IMR-90 (cell line): ENCODE measurements around the gene GRIA2. TPM values are rescaled to one million over a fixed set of nuclear protein-coding genes. Genes with fewer than 3 reads are reported as not detected.

Experiments
- ATAC-seq: fragments of 200-7000 bp; cut with Tn5 transposase; 2 replicates; pipeline ENCODE4 v1.9.1; 2020; ENCODE audit warnings: low read depth, mild to moderate bottlenecking, moderate library complexity
- BruUV-seq: library from RNA; stranded (reverse); fragments of 400-500 nt; replicated peaks from 2 replicates; lab custom pipeline; 2021; lab: Mats Ljungman, UMichigan
- CTCF ChIA-PET: fragments of 300-600 bp; formaldehyde crosslinking; extraction: SDS; loops from one replicate; lab custom pipeline; 2021; ENCODE audit warnings: antibody characterized with exemption; lab: Yijun Ruan, JAX
- POLR2A ChIA-PET: fragments of 300-600 bp; sonication (Branson Sonifier 250); formaldehyde crosslinking; loops from one replicate; lab custom pipeline; 2022; ENCODE audit warnings: antibody characterized with exemption; ENCODE audit not compliant: unreplicated experiment; lab: Charles Lee
- DNase-seq: peaks from one replicate; pipeline ENCODE4 v3.0.0; 2013
- H2AFZ ChIP-seq: replicated peaks from 2 replicates; pipeline ENCODE3; 2013; ENCODE audit warnings: low read length, mild to moderate bottlenecking; ENCODE audit not compliant: poor library complexity
- H2AK5ac ChIP-seq: 2 replicates; pipeline ENCODE4 v1.6.1; 2013; ENCODE audit warnings: low read depth, low read length, inconsistent platforms
- H2AK9ac ChIP-seq: replicated peaks from 2 replicates; pipeline ENCODE3; 2013; ENCODE audit warnings: mild to moderate bottlenecking, low read depth, low read length, moderate library complexity; ENCODE audit not compliant: poor library complexity
- H2BK120ac ChIP-seq: 2 replicates; pipeline ENCODE4 v1.6.1; 2013; ENCODE audit warnings: low read depth, low read length, inconsistent platforms
- H2BK15ac ChIP-seq: 3 replicates; pipeline ENCODE4 v1.6.1; 2013; ENCODE audit warnings: low read depth, low read length, inconsistent platforms
- H2BK20ac ChIP-seq: 2 replicates; pipeline ENCODE4 v1.6.1; 2013; ENCODE audit warnings: low read depth, mild to moderate bottlenecking, inconsistent platforms, low read length, moderate library complexity
- H2BK5ac ChIP-seq: 2 replicates; pipeline ENCODE4 v1.6.1; 2013; ENCODE audit warnings: mild to moderate bottlenecking, low read depth, low read length, inconsistent platforms; ENCODE audit not compliant: poor library complexity, severe bottlenecking
- H3K14ac ChIP-seq: replicated peaks from 2 replicates; pipeline ENCODE4 v1.6.1; 2013; ENCODE audit warnings: low read depth, low read length, inconsistent platforms
- H3K18ac ChIP-seq: 2 replicates; pipeline ENCODE4 v1.6.1; 2013; ENCODE audit warnings: low read depth, low read length, control low read depth
- H3K23ac ChIP-seq: 2 replicates; pipeline ENCODE4 v1.6.1; 2013; ENCODE audit warnings: low read depth, low read length, inconsistent platforms
- H3K27ac ChIP-seq: 2 replicates; pipeline ENCODE4 v1.5.1; 2013; ENCODE audit warnings: mild to moderate bottlenecking, control low read depth, low read length; ENCODE audit not compliant: insufficient read depth
- H3K27me3 ChIP-seq: 2 replicates; pipeline ENCODE4 v1.6.1; 2013; ENCODE audit warnings: low read length; ENCODE audit not compliant: control insufficient read depth, insufficient read depth
- H3K36me3 ChIP-seq: 2 replicates; pipeline ENCODE4 v1.6.1; 2013; ENCODE audit warnings: low read length, mixed read lengths; ENCODE audit not compliant: control insufficient read depth, insufficient read depth
- H3K4ac ChIP-seq: 2 replicates; pipeline ENCODE4 v1.6.1; 2013; ENCODE audit warnings: low read depth, low read length, inconsistent platforms
- H3K4me1 ChIP-seq: 2 replicates; pipeline ENCODE4 v1.6.1; 2013; ENCODE audit warnings: low read length, mixed read lengths; ENCODE audit not compliant: control insufficient read depth, insufficient read depth
- H3K4me2 ChIP-seq: 2 replicates; pipeline ENCODE4 v1.6.1; 2013; ENCODE audit warnings: low read depth, mild to moderate bottlenecking, control low read depth, low read length, moderate library complexity
- H3K4me3 ChIP-seq: 2 replicates; pipeline ENCODE4 v1.5.1; 2013; ENCODE audit warnings: low read depth, mild to moderate bottlenecking, control low read depth, low read length, moderate library complexity; ENCODE audit not compliant: insufficient read depth
- H3K56ac ChIP-seq: 2 replicates; pipeline ENCODE4 v1.6.1; 2013; ENCODE audit warnings: low read length, inconsistent platforms; ENCODE audit not compliant: insufficient read depth; ENCODE audit errors: extremely low read depth
- H3K79me1 ChIP-seq, 2 experiments: 2 replicates each; pipeline ENCODE4 v1.6.1; 2013; ENCODE audit warnings: low read length in 2 of 2, inconsistent platforms in 1 of 2, low read depth in 1 of 2
- H3K9ac ChIP-seq: 2 replicates; pipeline ENCODE4 v1.6.1; 2013; ENCODE audit warnings: low read depth, low read length, control low read depth
- H3K9me1 ChIP-seq: 2 replicates; pipeline ENCODE4 v1.6.1; 2013; ENCODE audit warnings: low read length, inconsistent platforms; ENCODE audit not compliant: insufficient read depth
- H3K9me3 ChIP-seq: 2 replicates; pipeline ENCODE4 v1.6.1; 2013; ENCODE audit warnings: low read length; ENCODE audit not compliant: control insufficient read depth, insufficient read depth
- H4K20me1 ChIP-seq: 2 replicates; pipeline ENCODE4 v1.6.1; 2013; ENCODE audit warnings: low read length, inconsistent platforms; ENCODE audit not compliant: insufficient read depth
- H4K5ac ChIP-seq: 2 replicates; pipeline ENCODE4 v1.6.1; 2013; ENCODE audit warnings: mild to moderate bottlenecking, low read depth, low read length, control low read depth
- H4K8ac ChIP-seq, 2 experiments: 2 replicates each; pipeline ENCODE4 v1.6.1; 2013; ENCODE audit warnings: low read depth in 2 of 2, low read length in 2 of 2, control low read depth in 1 of 2, inconsistent platforms in 1 of 2
- H4K91ac ChIP-seq: 2 replicates; pipeline ENCODE4 v1.6.1; 2013; ENCODE audit warnings: low read depth, low read length, inconsistent platforms; ENCODE audit not compliant: insufficient read depth
- BHLHE40 ChIP-seq: fragments of 150-350 bp; IDR thresholded peaks from 2 replicates; pipeline ENCODE4 v1.6.1; 2016; ENCODE audit warnings: mild to moderate bottlenecking, low read depth, low read length
- CHD1 ChIP-seq: IDR thresholded peaks from 2 replicates; pipeline ENCODE4 v1.6.1; 2012; ENCODE audit warnings: low read depth, low read length, improper control_type of control experiment
- CTCF ChIP-seq: conservative IDR thresholded peaks from 2 replicates; pipeline ENCODE4 v1.5.1; 2012; ENCODE audit warnings: mild to moderate bottlenecking, low read depth, low read length, improper control_type of control experiment
- ELK1 ChIP-seq: fragments of 150-350 bp; IDR thresholded peaks from 2 replicates; pipeline ENCODE4 v1.6.1; 2016; ENCODE audit warnings: low read depth, mild to moderate bottlenecking, low read length, moderate library complexity, borderline replicate concordance
- FOS ChIP-seq: fragments of 150-350 bp; IDR thresholded peaks from 2 replicates; pipeline ENCODE4 v1.6.1; 2016; ENCODE audit warnings: low read depth, low read length
- MAZ ChIP-seq: IDR thresholded peaks from 2 replicates; pipeline ENCODE4 v1.6.1; 2012; ENCODE audit warnings: low read depth, mild to moderate bottlenecking, low read length, improper control_type of control experiment, moderate library complexity, borderline replicate concordance
- NFE2L2 ChIP-seq: fragments of 150-350 bp; IDR thresholded peaks from 2 replicates; pipeline ENCODE4 v1.6.1; 2016; ENCODE audit warnings: low read depth, mild to moderate bottlenecking, low read length
- POLR2A ChIP-seq: IDR thresholded peaks from 2 replicates; pipeline ENCODE4 v1.6.1; 2012; ENCODE audit warnings: mild to moderate bottlenecking, low read depth, low read length
- RAD21 ChIP-seq: IDR thresholded peaks from 2 replicates; pipeline ENCODE4 v1.6.1; 2012; ENCODE audit warnings: low read length, improper control_type of control experiment
- RCOR1 ChIP-seq: IDR thresholded peaks from 2 replicates; pipeline ENCODE4 v1.6.1; 2012; ENCODE audit warnings: mild to moderate bottlenecking, low read length, improper control_type of control experiment; ENCODE audit not compliant: insufficient replicate concordance
- RFX5 ChIP-seq: IDR thresholded peaks from 2 replicates; pipeline ENCODE4 v1.8.0; 2012; ENCODE audit warnings: low read depth, mild to moderate bottlenecking, low read length, moderate library complexity
- SMC3 ChIP-seq: fragments of 150-350 bp; IDR thresholded peaks from 2 replicates; pipeline ENCODE4 v1.6.1; 2016; ENCODE audit warnings: low read depth, mild to moderate bottlenecking, antibody characterized with exemption, low read length, moderate library complexity
- USF2 ChIP-seq: fragments of 150-350 bp; IDR thresholded peaks from 2 replicates; pipeline ENCODE4 v1.6.1; 2017; ENCODE audit warnings: mild to moderate bottlenecking, antibody characterized with exemption, low read length, low read depth
- WGBS, 2 experiments: methylation state at CpG; one replicate each; pipeline versions ENCODE4 v1.1.5 to v1.1.7; 2013; ENCODE audit warnings: missing lambda C conversion rate in 2 of 2; ENCODE audit not compliant: insufficient read length in 1 of 2; ENCODE audit errors: extremely low coverage in 2 of 2; 5-methylcytosine and 5-hydroxymethylcytosine counted together
- dilution Hi-C: fragments of 300-500 bp; cut with HindIII; formaldehyde crosslinking; loops from one replicate; pipeline ENCODE4 v1.14.3; 2018; ENCODE audit warnings: low sequenced_read_pairs; ENCODE audit not compliant: unreplicated experiment
- in situ Hi-C: fragments of 300-500 bp; cut with MboI; formaldehyde crosslinking; loops from 3 replicates; pipeline ENCODE4 v1.14.3; 2019; ENCODE audit warnings: low sequenced_read_pairs, inconsistent platforms, mixed read lengths
- intact Hi-C: fragments of 100-400 bp; cut with micrococcal nuclease; formaldehyde crosslinking; loops from 2 replicates; pipeline ENCODE4 v1.10.0; 2022
- polyA plus RNA-seq, 3 experiments: library from polyadenylated mRNA; depleted of rRNA; stranded (reverse); fragments of >200 nt; gene quantifications; 2 replicates each; pipeline ENCODE4 v1.2.3, GENCODE V29; 2012; ENCODE audit warnings: low replicate concordance in 1 of 3
- total RNA-seq: library from RNA; depleted of rRNA; stranded (reverse); fragments of >200 nt; gene quantifications from 2 replicates; pipeline ENCODE4 v1.2.3, GENCODE V29; 2012

GRIA2 gene
- total and polyA plus RNA-seq, 2 of the 4 experiments (the other 2 are of a cell fraction): not detected

- Histone ChIP-seq H2AK5ac (no peak overlapping the region), H4K20me1 (no peaks in the 10 kb centered on the region), H4K5ac (no peak overlapping the region), H3K18ac (no peak overlapping the region), H3K56ac (no peak overlapping the region), H3K4me1 (no peaks in the 10 kb centered on the region), H3K14ac (no peak overlapping the region), H2AFZ (no peak overlapping the region), H3K23ac (no peak overlapping the region), H3K4ac (no peak overlapping the region), H3K9me1 (no peaks in the 10 kb centered on the region), H3K79me1 (no peaks in the 10 kb centered on the region), H3K9ac (no peak overlapping the region), H2BK15ac (no peak overlapping the region), H2BK20ac (no peak overlapping the region), H2AK9ac (no peak overlapping the region), H2BK120ac (no peak overlapping the region), H3K9me3 (no peaks in the 10 kb centered on the region), H4K8ac (no peak overlapping the region), H2BK5ac (no peak overlapping the region), H3K36me3 (no peaks in the 10 kb centered on the region), H3K4me2 (no peak overlapping the region), H4K91ac (no peak overlapping the region), H3K4me3 (no peak overlapping the region), H3K27me3 (no peaks in the 10 kb centered on the region), H3K27ac (no peak overlapping the region)
- in situ Hi-C loops (no loop called here), dilution Hi-C loops (no loop called here), intact Hi-C loops (no loop called here)
- ATAC-seq: no peak
- CTCF ChIA-PET: no interaction called here
- no CpG with 5 or more reads among the region's 3 CpGs for WGBS, 2 experiments
- no TSS peak for BruUV-seq
- POLR2A ChIA-PET: no interaction called here
- TF ChIP-seq SMC3 (no peak), RCOR1 (no peak), NFE2L2 (no peak), CHD1 (no peak), POLR2A (no peak), RFX5 (no peak), ELK1 (no peak), MAZ (no peak), FOS (no peak), RAD21 (no peak), CTCF (no peak), BHLHE40 (no peak), USF2 (no peak)
- no peak for DNase-seq
These were observed 151.6 kb downstream of the GRIA2 start for GRCh38 chr4:157372154-157372553.
